Measurements from ENCODE around the gene AGBL3. TPM values are rescaled to one million over a fixed set of nuclear protein-coding genes. Genes with fewer than 3 reads are reported as not detected.

AGBL3 gene
- total RNA-seq, 1 donor from 2014 or later: 4.9 TPM

GRCh38 chr7:135078051-135078450 is 91.7 kb downstream of the AGBL3 start:
- no peak overlapping the region for H3K4me3 ChIP-seq
- H3K9me3 ChIP-seq: no peaks in the 10 kb centered on the region
- H3K27ac ChIP-seq: no peak overlapping the region
- H3K36me3 ChIP-seq: no peaks in the 10 kb centered on the region
- TF ChIP-seq, protein P1, sequence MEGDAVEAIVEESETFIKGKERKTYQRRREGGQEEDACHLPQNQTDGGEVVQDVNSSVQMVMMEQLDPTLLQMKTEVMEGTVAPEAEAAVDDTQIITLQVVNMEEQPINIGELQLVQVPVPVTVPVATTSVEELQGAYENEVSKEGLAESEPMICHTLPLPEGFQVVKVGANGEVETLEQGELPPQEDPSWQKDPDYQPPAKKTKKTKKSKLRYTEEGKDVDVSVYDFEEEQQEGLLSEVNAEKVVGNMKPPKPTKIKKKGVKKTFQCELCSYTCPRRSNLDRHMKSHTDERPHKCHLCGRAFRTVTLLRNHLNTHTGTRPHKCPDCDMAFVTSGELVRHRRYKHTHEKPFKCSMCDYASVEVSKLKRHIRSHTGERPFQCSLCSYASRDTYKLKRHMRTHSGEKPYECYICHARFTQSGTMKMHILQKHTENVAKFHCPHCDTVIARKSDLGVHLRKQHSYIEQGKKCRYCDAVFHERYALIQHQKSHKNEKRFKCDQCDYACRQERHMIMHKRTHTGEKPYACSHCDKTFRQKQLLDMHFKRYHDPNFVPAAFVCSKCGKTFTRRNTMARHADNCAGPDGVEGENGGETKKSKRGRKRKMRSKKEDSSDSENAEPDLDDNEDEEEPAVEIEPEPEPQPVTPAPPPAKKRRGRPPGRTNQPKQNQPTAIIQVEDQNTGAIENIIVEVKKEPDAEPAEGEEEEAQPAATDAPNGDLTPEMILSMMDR (IDR thresholded peaks at IDR 0.05): no peak
- no peak for TF ChIP-seq POLR2AphosphoS5 (IDR thresholded peaks at IDR 0.05; ENCODE audit: insufficient read depth in 1 of 2, low read depth in 1 of 2)
- no peak for TF ChIP-seq POLR2A (IDR thresholded peaks at IDR 0.05)
- no peaks in the 10 kb centered on the region for H3K4me1 ChIP-seq
- intact Hi-C loops (cut with DNase I): no loop called here
- DNase-seq (ENCODE audit: extremely low spot score in 2 of 2): no peak
- H3K27me3 ChIP-seq: no peaks in the 10 kb centered on the region

- H3K4me1 ChIP-seq: no peaks in the 10 kb centered on the region
- no peak overlapping the region for H3K27ac ChIP-seq
- no peak for DNase-seq (ENCODE audit: extremely low spot score in 2 of 2)
- intact Hi-C loops (cut with DNase I): no loop called here
- no peaks in the 10 kb centered on the region for H3K27me3 ChIP-seq
- H3K4me3 ChIP-seq: no peak overlapping the region
- TF ChIP-seq, protein P1 (IDR thresholded peaks at IDR 0.05): no peak
- TF ChIP-seq POLR2A (IDR thresholded peaks at IDR 0.05) (no peak), POLR2AphosphoS5 (IDR thresholded peaks at IDR 0.05; ENCODE audit: insufficient read depth in 1 of 2, low read depth in 1 of 2) (no peak)
- no peaks in the 10 kb centered on the region for H3K36me3 ChIP-seq
- no peaks in the 10 kb centered on the region for H3K9me3 ChIP-seq
Measured at GRCh38 chr7:135079068-135079467, 92.8 kb downstream of the AGBL3 start.

- no peaks in the 10 kb centered on the region for H3K4me1 ChIP-seq
Measured at GRCh38 chr7:135083005-135083404, 96.7 kb downstream of the AGBL3 start.

DNA sequence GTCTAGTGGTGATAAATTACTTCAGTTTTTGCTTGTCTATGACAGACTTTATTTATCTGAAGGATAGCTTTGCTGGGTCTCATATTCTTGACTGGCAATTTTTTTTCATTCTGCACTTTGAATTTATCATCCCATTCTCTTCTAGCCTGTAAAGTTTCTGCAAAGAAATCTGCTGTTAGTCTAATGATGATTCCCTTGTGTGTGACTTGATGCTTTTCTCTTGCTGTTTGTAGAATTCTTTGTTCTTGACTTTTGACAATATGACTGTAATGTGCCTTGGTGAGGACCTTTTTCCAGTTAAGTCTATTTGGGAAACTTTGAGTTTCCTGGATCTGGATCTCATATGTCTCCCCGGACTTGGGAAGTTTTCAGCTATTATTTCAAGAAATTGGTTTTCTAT is 102.3 kb downstream of the AGBL3 start:
- intact Hi-C loops (cut with DNase I): no loop called here
- no peaks in the 10 kb centered on the region for H3K27me3 ChIP-seq
- H3K27ac ChIP-seq: no peak overlapping the region
- TF ChIP-seq POLR2AphosphoS5 (IDR thresholded peaks at IDR 0.05; ENCODE audit: insufficient read depth in 1 of 2, low read depth in 1 of 2): no peak
- TF ChIP-seq, protein P1 (IDR thresholded peaks at IDR 0.05): no peak
- TF ChIP-seq POLR2A (IDR thresholded peaks at IDR 0.05): no peak
- H3K36me3 ChIP-seq: no peaks in the 10 kb centered on the region
- no peak for DNase-seq (ENCODE audit: extremely low spot score in 2 of 2)
- no peaks in the 10 kb centered on the region for H3K4me1 ChIP-seq
- no peak overlapping the region for H3K4me3 ChIP-seq
- H3K9me3 ChIP-seq: no peaks in the 10 kb centered on the region

More at GRCh38 chr7:135083005-135083404, 96.7 kb downstream of the AGBL3 start:
- TF ChIP-seq POLR2AphosphoS5 (IDR thresholded peaks at IDR 0.05; ENCODE audit: insufficient read depth in 1 of 2, low read depth in 1 of 2) (no peak), POLR2A (IDR thresholded peaks at IDR 0.05) (no peak)
- TF ChIP-seq, protein P1 (IDR thresholded peaks at IDR 0.05): no peak
- no peak for DNase-seq (ENCODE audit: extremely low spot score in 2 of 2)
- Histone ChIP-seq H3K4me3 (no peak overlapping the region), H3K27me3 (no peaks in the 10 kb centered on the region), H3K36me3 (no peaks in the 10 kb centered on the region), H3K27ac (no peak overlapping the region), H3K9me3 (no peaks in the 10 kb centered on the region)
- intact Hi-C loops (cut with DNase I): no loop called here

- H3K27me3 ChIP-seq: no peaks in the 10 kb centered on the region
- H3K36me3 ChIP-seq: no peaks in the 10 kb centered on the region
- no peak overlapping the region for H3K4me3 ChIP-seq
- TF ChIP-seq, protein P1 (IDR thresholded peaks at IDR 0.05): no peak
- TF ChIP-seq POLR2AphosphoS5 (IDR thresholded peaks at IDR 0.05; ENCODE audit: insufficient read depth in 1 of 2, low read depth in 1 of 2): no peak
- no peak for DNase-seq (ENCODE audit: extremely low spot score in 2 of 2)
- H3K4me1 ChIP-seq: no peaks in the 10 kb centered on the region
- H3K9me3 ChIP-seq: no peaks in the 10 kb centered on the region
- H3K27ac ChIP-seq: no peak overlapping the region
- intact Hi-C loops (cut with DNase I): no loop called here
Measured at GRCh38 chr7:135091717-135092116, 105.4 kb downstream of the AGBL3 start.
